Endothelial cell of umbilical vein (primary cell): ENCODE measurements around the gene FRMPD1.

Experiments
- EZH2 ChIP-seq: IDR thresholded peaks from 2 replicates; pipeline ENCODE4 v1.6.1; 2012; ENCODE audit warnings: borderline replicate concordance, low read depth, mild to moderate bottlenecking, moderate library complexity, low read length, inconsistent platforms; ENCODE audit not compliant: severe bottlenecking
- MAX ChIP-seq: IDR thresholded peaks from 2 replicates; pipeline ENCODE4 v1.6.1; 2011; ENCODE audit not compliant: insufficient read depth, insufficient read length
- POLR2A ChIP-seq: IDR thresholded peaks from 2 replicates; pipeline ENCODE4 v1.6.1; 2012; ENCODE audit warnings: low read depth, mild to moderate bottlenecking, control low read depth, low read length
- POLR2AphosphoS5 ChIP-seq: IDR thresholded peaks from 2 replicates; pipeline ENCODE4 v1.6.1; 2012; ENCODE audit warnings: low read depth, mild to moderate bottlenecking, control low read depth, low read length, moderate library complexity; ENCODE audit not compliant: insufficient read depth
- TF ChIP-seq, protein P1 (sequence below), 2 donors: IDR thresholded peaks; 1 replicate in 1 of 2; 2 replicates in 1 of 2; pipeline ENCODE4 v1.5.1; 2011; ENCODE audit warnings: low read length in 2 of 2, mild to moderate bottlenecking in 2 of 2, moderate library complexity in 2 of 2, control low read depth in 1 of 2, inconsistent platforms in 1 of 2, low read depth in 1 of 2; ENCODE audit not compliant: insufficient read depth in 1 of 2; ENCODE audit errors: extremely low read depth in 1 of 2

DNA sequence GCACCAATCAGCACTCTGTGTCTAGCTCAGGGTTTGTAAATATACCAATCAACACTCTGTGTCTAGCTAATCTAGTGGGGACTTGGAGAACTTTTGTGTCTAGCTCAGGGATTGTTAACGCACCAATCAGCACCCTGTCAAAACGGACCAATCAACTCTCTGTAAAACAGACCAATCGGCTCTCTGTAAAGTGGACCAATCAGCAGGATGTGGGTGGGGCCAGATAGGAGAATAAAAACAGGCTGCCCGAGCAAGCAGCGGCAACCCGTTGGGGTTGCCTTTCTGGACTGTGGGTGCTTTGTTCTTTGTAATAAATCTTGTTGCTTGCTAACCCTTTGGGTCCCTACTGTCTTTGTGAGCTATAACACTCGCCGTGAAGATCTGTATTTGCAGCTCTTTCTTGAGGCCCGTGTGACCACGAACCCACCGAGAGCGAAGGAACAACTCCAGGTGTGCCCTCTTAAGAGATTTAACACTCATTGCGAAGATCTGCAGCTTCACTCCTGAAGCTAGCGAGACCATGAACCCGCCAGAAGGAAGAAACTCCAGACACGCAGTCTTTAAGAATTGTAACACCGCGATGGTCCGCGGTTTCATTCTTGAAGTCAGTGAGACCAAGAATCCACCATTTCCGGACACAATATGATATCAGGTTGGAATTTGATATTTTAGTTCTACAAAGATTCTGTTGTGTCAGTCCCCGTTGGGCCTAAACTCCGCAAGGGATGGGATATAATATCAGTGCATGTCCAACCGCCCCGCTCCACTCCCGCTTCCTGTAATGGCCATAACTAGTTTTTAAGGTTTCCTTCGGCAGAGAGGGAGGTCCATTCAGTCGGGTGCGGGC is 102.1 kb downstream of the FRMPD1 start:
- TF ChIP-seq EZH2 (no peak), POLR2A (no peak), POLR2AphosphoS5 (no peak), MAX (no peak)
- TF ChIP-seq, protein P1, sequence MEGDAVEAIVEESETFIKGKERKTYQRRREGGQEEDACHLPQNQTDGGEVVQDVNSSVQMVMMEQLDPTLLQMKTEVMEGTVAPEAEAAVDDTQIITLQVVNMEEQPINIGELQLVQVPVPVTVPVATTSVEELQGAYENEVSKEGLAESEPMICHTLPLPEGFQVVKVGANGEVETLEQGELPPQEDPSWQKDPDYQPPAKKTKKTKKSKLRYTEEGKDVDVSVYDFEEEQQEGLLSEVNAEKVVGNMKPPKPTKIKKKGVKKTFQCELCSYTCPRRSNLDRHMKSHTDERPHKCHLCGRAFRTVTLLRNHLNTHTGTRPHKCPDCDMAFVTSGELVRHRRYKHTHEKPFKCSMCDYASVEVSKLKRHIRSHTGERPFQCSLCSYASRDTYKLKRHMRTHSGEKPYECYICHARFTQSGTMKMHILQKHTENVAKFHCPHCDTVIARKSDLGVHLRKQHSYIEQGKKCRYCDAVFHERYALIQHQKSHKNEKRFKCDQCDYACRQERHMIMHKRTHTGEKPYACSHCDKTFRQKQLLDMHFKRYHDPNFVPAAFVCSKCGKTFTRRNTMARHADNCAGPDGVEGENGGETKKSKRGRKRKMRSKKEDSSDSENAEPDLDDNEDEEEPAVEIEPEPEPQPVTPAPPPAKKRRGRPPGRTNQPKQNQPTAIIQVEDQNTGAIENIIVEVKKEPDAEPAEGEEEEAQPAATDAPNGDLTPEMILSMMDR (IDR thresholded peaks at IDR 0.05; ENCODE audit: extremely low read depth in 1 of 2, insufficient read depth in 1 of 2, low read depth in 1 of 2, low read length in 2 of 2) = no peak
